Subcutaneous abdominal adipose tissue (tissue), 5 donors: ENCODE measurements around the gene ANKRD13D.

Source experiments
- H3K27ac ChIP-seq: one replicate; pipeline ENCODE4 v1.7.0; 2013; ENCODE audit warnings: low read depth, mild to moderate bottlenecking, inconsistent platforms, low read length, moderate library complexity
- H3K27me3 ChIP-seq, 5 donors: one replicate each; pipeline ENCODE4 v1.7.0; 2013; ENCODE audit warnings: low read length in 5 of 5, inconsistent platforms in 1 of 5; ENCODE audit not compliant: control insufficient read depth in 5 of 5, insufficient read depth in 4 of 5
- H3K36me3 ChIP-seq, 5 donors: one replicate each; pipeline ENCODE4 v1.7.0; 2013; ENCODE audit warnings: low read length in 5 of 5; ENCODE audit not compliant: control insufficient read depth in 5 of 5, insufficient read depth in 5 of 5
- H3K4me1 ChIP-seq, 5 donors: one replicate each; pipeline ENCODE4 v1.7.0; 2013; ENCODE audit warnings: low read length in 5 of 5, mild to moderate bottlenecking in 3 of 5, moderate library complexity in 1 of 5; ENCODE audit not compliant: control insufficient read depth in 5 of 5, insufficient read depth in 5 of 5
- H3K4me3 ChIP-seq, 5 donors: one replicate each; pipeline ENCODE4 v1.7.0; 2013; ENCODE audit warnings: low read length in 5 of 5, low read depth in 1 of 5
- H3K9ac ChIP-seq, 5 donors: one replicate each; pipeline ENCODE4 v1.7.0; 2013; ENCODE audit warnings: low read length in 5 of 5, mild to moderate bottlenecking in 4 of 5, moderate library complexity in 3 of 5
- H3K9me3 ChIP-seq, 5 donors: one replicate each; pipeline ENCODE4 v1.7.0; 2013; ENCODE audit warnings: low read length in 5 of 5; ENCODE audit not compliant: control insufficient read depth in 5 of 5
- donor health status: healthy.
- donor health status: healthy.
- donor health status: healthy.
- donor health status: healthy.
- donor health status: healthy.

ANKRD13D gene

DNA sequence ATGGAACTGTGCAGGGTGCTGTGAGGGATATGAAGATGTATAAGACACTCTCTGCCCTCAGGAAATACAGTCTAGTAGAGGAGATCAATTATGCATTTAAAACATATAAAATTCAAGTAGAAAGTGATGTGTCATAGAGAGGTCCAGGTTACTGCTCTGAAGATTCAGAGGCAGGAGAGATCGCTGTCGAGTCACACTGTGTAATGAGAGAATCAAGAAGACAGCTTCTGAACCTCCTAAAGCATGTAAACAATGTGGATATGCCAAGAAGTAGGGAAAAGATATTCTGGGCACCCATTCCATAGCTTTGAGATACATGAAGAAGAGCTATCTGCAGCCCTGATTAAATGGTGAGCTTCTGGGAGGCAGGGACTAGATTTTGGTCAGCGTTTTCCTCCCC, 30.9 kb downstream of the ANKRD13D start:
- H3K27me3 ChIP-seq, result peaks cover 0 to 3% (median 0%) of the 10 kb centered on the region in 5 donors
- H3K9ac ChIP-seq, result no peak overlapping the region
- peaks cover 0 to 3% (median 0%) of the 10 kb centered on the region in 5 donors for H3K36me3 ChIP-seq
- no peak overlapping the region for H3K4me3 ChIP-seq
- H3K27ac ChIP-seq, result no peak overlapping the region
- peaks cover 7 to 20% (median 17%) of the 10 kb centered on the region in 5 donors for H3K4me1 ChIP-seq
- H3K9me3 ChIP-seq, result no peaks in the 10 kb centered on the region

- no peak overlapping the region for H3K27ac ChIP-seq
- no peak overlapping the region for H3K4me3 ChIP-seq
- peaks cover 7 to 20% (median 17%) of the 10 kb centered on the region in 5 donors for H3K4me1 ChIP-seq
- no peaks in the 10 kb centered on the region for H3K9me3 ChIP-seq
- H3K36me3 ChIP-seq, result peaks cover 0 to 3% (median 0%) of the 10 kb centered on the region in 5 donors
- no peak overlapping the region for H3K9ac ChIP-seq
- peaks cover 0 to 3% (median 0%) of the 10 kb centered on the region in 5 donors for H3K27me3 ChIP-seq
Measured at GRCh38 chr11:67320691-67321090, 31.6 kb downstream of the ANKRD13D start.

- H3K9me3 ChIP-seq, result no peaks in the 10 kb centered on the region
- H3K4me3 ChIP-seq, result no peak overlapping the region
- no peak overlapping the region for H3K27ac ChIP-seq
- H3K9ac ChIP-seq, result no peak overlapping the region
- peaks cover 0 to 3% (median 0%) of the 10 kb centered on the region in 5 donors for H3K36me3 ChIP-seq
- peaks cover 7 to 20% (median 17%) of the 10 kb centered on the region in 5 donors for H3K4me1 ChIP-seq
- peaks cover 0 to 3% (median 0%) of the 10 kb centered on the region in 5 donors for H3K27me3 ChIP-seq
Measured at GRCh38 chr11:67321313-67321871, 32.3 kb downstream of the ANKRD13D start.

- Histone ChIP-seq H3K27ac (no peak overlapping the region), H3K9me3 (no peaks in the 10 kb centered on the region), H3K4me3 (no peak overlapping the region), H3K4me1 (peaks cover 7 to 17% (median 14%) of the 10 kb centered on the region in 5 donors), H3K9ac (no peak overlapping the region), H3K27me3 (peaks cover 0 to 3% (median 0%) of the 10 kb centered on the region in 5 donors), H3K36me3 (peaks cover 0 to 3% (median 0%) of the 10 kb centered on the region in 5 donors)
Measured at GRCh38 chr11:67322049-67322448, 32.9 kb downstream of the ANKRD13D start.

GRCh38 chr11:67323526-67323925, 34.4 kb downstream of the ANKRD13D start:
- Histone ChIP-seq H3K27ac (no peak overlapping the region), H3K27me3 (no peaks in the 10 kb centered on the region), H3K9me3 (no peaks in the 10 kb centered on the region), H3K9ac (no peak overlapping the region), H3K36me3 (peaks cover 0 to 3% (median 0%) of the 10 kb centered on the region in 5 donors), H3K4me3 (no peak overlapping the region), H3K4me1 (peaks cover under 1 to 7% (median 4%) of the 10 kb centered on the region in 5 donors)

GRCh38 chr11:67332081-67332691, 43.1 kb downstream of the ANKRD13D start:
- no peaks in the 10 kb centered on the region for H3K9me3 ChIP-seq
- H3K9ac ChIP-seq, result no peak overlapping the region
- H3K4me1 ChIP-seq, result no peaks in the 10 kb centered on the region
- no peak overlapping the region for H3K4me3 ChIP-seq
- H3K27ac ChIP-seq, result no peak overlapping the region
- no peaks in the 10 kb centered on the region for H3K27me3 ChIP-seq
- no peaks in the 10 kb centered on the region for H3K36me3 ChIP-seq

DNA sequence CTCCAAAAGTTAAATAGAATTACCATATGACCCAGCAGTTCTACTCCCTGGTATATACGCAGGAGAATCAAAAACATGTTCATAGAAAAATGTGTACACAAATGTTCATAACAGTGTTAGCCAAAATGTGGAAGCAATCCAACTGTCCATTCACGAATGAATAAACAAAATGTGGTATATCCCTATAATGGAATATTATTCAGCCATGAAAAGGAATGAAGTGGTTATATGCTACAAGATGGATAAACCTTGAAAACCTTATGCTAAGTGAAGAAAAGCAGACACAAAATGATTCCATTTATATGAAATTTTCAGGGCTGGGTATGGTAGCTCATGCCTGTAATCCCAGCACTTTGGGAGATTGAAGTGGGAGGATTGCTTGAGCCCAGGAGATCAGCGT, 48.2 kb downstream of the ANKRD13D start:
- no peaks in the 10 kb centered on the region for H3K4me1 ChIP-seq
- H3K27me3 ChIP-seq, result no peaks in the 10 kb centered on the region
- no peaks in the 10 kb centered on the region for H3K9me3 ChIP-seq
- H3K27ac ChIP-seq, result no peak overlapping the region
- H3K9ac ChIP-seq, result no peak overlapping the region
- H3K36me3 ChIP-seq, result no peaks in the 10 kb centered on the region
- no peak overlapping the region for H3K4me3 ChIP-seq

DNA sequence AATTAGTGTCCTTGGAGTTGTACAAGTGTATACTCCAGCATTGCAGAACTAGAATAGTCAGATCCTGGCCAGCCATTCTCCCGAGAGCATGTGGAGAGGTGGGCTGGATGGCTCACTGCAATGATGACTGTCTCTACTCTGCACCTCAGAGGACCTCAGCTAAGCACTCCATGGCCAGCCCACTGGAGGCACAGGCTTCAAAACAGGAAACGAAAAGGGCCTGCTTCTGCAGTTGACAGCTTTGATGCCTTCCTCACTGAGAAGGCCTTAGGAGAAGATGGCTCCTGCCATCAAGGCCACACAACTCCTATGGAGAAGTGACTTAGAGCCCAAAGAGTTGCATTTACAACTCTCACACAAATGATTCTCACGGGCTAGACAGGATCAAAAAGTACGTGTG, 55.2 kb downstream of the ANKRD13D start:
- H3K9ac ChIP-seq, result no peak overlapping the region

GRCh38 chr11:67345247-67345919, 56.3 kb downstream of the ANKRD13D start:
- Histone ChIP-seq H3K9me3 (no peaks in the 10 kb centered on the region), H3K4me3 (no peak overlapping the region), H3K9ac (no peak overlapping the region), H3K27ac (no peak overlapping the region), H3K36me3 (no peaks in the 10 kb centered on the region), H3K27me3 (no peaks in the 10 kb centered on the region), H3K4me1 (peaks cover 0 to 19% (median 9%) of the 10 kb centered on the region in 5 donors)

More for the DNA sequence above, 55.2 kb downstream of the ANKRD13D start:
- Histone ChIP-seq H3K4me1 (peaks cover 0 to 10% (median 3%) of the 10 kb centered on the region in 5 donors), H3K27me3 (no peaks in the 10 kb centered on the region), H3K27ac (no peak overlapping the region), H3K36me3 (no peaks in the 10 kb centered on the region), H3K9me3 (no peaks in the 10 kb centered on the region), H3K4me3 (no peak overlapping the region)
